Gastrocnemius medialis (tissue), 4 donors: ENCODE results near the gene SPATA46.

Source experiments
- CTCF ChIP-seq, 5 experiments: fragments of 450-650 bp in 3 of 5; fragments of 200-600 bp in 2 of 5; sonication (generic) in 2 of 5; IDR thresholded peaks in 4 of 5; conservative IDR thresholded peaks in 1 of 5; 1 replicate in 4 of 5; 2 replicates in 1 of 5; pipeline ENCODE4 v1.5.1; 2016 to 2019; ENCODE audit warnings: antibody characterized with exemption in 5 of 5, mild to moderate bottlenecking in 3 of 5, moderate library complexity in 3 of 5
- POLR2A ChIP-seq, 2 donors: fragments of 450-650 bp; IDR thresholded peaks; one replicate each; pipeline ENCODE4 v1.6.1; 2017; ENCODE audit warnings: antibody characterized with exemption in 2 of 2, mild to moderate bottlenecking in 2 of 2, moderate library complexity in 2 of 2

GRCh38 chr1:162416909-162417308, 40.3 kb upstream of the SPATA46 start:
- TF ChIP-seq CTCF (IDR thresholded peaks at IDR 0.05 in 4 of 5, conservative IDR thresholded peaks at IDR 0.05 in 1 of 5) (no peak), POLR2A (IDR thresholded peaks at IDR 0.05) (no peak)
